SKM-1 (cell line): ENCODE measurements around the gene FBXO3.

Source experiments
- DNase-seq: peaks from one replicate; lab custom pipeline; 2025; ENCODE audit not compliant: unreplicated experiment; lab: John Stamatoyannopoulos, UW

Gene FBXO3

DNA sequence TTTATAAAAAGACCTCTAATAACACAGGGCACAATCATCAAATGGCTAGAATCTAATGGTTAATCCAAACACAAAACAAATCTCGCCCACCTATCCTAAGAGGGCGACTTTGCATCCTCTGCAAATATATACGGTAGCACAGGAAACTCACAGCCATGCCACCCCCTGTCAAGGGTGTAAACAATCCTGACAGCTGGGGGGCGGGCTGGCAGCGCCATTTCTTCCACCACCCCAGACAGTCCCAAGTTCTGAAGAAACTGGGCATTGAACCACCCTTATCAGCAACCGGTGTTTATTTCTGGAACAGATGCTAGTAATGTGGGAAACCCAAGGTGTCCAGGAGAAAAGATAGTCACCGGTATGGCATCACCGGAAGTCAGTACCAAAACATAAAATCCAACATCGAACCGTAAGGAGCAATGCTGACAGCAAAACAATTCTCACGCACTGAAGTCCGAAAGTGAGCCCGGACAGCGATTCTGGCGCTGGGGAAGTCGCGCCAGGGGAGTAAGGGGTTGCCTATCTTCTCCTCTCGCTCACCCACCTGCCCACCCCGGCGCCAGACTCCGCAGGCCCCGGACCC is 825 bp downstream of the FBXO3 start:
- DNase-seq, result no peak

DNA sequence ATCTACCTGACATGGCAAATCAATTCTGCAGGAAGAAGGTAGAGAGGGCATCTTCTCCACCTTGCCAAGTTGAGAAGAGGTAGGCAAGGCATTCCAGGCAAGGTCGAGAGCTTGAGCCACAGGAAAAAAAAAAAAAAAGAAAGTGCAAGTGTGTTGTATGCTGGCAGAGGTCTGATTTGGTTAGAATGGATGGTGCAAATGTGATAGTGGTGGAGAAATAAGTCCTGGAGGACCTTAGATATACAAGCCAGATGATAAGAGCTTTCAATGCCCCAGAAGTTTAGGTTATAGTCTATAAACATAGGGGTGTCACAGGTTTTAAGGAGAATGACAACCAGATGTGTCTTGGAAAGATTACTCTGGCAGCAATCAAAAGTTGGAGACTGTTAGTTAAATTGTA is 1.4 kb downstream of the FBXO3 start:
- DNase-seq, result no peak

DNA sequence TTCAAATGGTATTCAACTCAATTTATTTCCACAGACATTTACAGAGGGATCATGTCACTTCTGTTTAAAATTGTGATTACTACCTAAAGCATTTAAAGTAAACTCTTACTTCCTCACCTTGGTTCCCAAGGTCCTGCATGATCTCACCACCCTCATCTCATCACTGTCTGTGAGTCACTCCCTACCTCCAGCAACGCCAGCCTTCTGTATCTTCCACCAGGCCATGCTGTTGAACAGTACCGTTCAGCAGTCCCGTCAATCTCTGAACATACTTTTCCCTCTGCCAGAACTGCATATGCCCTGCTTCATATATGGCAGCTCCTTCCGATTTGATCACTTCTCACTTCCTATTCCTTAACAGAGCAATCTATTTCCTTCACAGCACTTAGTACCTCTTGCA is 2.0 kb downstream of the FBXO3 start:
- no peak for DNase-seq

DNA sequence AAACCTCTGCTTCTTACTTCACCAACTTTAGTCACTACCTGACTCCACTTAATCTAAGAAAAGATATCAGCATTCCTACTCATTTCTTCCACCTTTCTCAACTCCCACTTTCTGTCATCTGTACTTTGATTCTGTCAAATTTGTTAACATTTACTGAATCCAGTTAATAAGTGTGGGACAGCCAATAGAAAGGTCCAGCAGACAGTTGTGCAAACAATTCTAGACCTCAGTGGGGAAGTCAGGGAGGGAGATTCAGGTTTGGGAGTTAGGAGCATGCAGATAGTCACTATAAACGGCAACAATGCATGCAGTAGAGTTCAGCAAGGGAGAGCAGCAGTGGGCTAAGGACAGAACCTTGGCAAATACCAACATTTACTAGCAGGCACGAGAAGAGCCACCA is 4.1 kb downstream of the FBXO3 start:
- DNase-seq, result no peak

DNA sequence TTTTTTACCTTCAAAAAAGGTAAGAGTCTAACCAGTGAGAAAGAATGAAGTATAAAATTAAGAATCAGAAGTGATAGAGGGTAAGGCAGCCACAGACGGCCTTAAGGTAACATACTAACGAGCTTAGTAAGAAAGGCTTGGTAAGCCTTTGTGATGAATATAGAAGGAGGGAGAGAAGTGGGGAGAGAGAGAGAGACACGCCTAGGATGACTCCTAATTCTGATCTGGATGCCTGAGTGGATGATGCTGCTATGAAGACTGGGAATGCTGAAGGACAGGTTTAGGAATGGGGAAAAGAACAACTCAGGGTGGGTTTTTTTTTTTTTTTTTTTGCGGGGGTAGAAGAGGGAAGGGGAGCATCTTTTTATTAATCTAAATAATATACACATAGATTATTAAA is 4.8 kb downstream of the FBXO3 start:
- DNase-seq, result no peak

DNA sequence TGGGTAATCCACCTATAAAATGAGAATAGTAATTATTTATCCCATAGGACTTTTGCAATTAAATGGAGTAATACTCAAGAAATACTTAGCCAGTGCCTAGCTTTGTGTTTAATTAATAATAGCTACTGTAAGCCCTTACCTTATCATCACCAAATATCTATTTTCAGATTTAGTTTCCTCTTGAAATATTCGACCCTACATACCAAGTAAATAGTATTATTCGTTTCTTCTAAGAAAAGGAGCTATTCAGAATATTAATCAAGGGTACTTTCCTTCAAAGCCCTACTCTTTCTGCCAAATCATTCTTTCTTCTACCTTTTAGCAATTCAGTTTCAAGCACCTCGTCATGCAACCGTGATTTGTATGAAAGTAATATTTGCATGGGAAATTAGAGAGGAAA is 6.7 kb downstream of the FBXO3 start:
- no peak for DNase-seq

DNA sequence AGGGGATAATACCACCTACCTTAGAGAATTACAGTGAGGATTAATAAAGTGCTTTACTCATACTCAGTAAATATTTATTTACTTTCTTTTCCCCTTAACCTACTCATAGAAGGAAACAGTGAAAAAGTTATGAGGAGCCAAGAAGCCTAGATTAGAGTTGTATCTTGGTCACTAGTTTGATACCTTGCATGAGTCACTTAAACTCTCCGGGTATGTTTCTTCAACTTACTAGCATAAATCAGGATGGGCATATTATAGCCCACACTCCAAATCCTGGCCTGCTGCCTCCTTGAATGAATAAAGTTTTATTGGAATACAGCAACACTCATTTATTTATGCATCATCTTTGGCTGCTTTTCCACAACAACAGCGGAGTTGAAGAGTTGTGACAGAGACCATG is 8.2 kb downstream of the FBXO3 start:
- no peak for DNase-seq

DNA sequence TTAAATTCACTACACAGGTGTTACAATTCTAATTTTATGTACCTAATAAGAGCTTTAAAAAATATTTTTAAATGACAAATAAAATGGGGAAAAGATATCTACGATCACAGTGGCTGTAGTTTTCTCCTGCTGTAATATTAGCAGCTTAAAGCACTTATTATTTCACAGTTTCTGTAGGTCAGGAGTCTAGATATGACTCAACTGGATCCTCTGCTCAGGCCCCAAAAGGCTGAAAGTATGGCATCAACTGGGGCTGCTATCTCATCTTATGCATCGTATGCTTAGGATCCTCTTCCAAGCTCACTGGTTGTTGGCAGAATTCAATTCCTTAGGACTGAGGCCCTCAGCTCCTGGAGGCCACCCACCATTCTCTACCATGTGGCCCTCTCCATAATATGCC is 12.8 kb downstream of the FBXO3 start:
- no peak for DNase-seq

DNA sequence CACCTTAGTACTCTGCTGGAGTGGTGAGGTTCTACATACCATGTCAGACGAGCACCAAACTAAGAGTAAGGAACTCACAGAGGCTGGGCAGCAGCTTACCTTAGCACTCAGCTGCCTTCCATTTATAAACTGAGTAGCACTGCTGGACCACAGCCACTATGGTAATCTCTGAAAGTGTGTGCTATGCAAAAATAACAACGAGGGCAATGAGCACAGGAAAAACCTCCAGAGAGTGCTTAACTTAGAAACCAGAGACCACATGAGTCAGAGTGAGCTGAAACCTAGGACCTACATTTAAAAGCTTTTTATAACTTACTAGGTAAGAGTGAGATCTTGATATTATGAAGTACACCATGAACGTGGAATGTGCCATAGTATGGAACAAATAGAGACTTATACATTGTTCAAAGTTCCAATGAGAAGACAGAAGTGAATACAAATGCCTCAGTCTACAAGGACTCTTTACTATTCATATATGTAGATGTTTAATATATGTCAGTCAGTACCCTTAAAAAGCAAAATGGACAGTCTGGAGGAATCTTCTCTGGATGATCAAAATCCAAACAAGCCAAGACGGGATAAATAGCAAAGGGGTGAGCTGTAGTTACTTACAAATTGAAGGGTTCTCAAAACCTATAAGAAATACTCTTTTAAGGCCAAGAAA is 20.9 kb downstream of the FBXO3 start:
- DNase-seq, result no peak

DNA sequence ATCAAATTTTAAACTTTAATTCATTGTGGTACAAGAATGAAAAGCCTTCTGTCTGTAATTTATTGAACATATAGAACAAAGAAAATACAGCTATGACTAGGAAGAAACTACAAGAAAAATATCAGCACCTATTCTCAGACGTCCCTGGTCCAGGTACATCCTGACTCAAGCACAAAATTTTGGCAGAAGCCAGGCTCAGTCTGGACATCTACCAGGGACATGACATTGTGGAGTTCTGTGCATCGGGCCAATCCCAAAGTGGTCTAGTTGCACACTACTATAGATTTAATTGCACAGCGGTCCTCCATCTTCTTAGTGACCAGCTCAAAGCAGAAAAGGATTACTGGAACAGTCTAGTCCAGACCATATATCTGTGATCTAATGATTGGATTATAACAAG is 22.4 kb downstream of the FBXO3 start:
- no peak for DNase-seq

DNA sequence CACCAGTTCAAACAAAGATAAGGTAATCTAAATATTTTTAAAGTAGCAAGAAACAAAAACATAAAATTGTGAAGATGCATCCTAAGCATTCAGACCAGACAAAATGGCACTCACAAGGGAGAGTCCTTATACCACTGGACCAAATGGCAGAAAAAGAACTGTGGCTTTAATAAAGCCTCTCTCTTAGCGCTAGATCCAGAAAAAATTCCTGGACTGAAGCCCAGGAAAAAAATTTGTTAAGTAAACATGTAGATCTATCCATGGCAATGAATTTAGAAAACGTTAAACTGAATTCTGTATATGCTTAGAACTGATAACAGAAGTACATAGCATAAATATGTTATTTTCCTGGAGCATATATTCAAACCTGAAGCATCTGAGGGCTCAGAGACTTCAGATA is 26.3 kb downstream of the FBXO3 start:
- no peak for DNase-seq

DNA sequence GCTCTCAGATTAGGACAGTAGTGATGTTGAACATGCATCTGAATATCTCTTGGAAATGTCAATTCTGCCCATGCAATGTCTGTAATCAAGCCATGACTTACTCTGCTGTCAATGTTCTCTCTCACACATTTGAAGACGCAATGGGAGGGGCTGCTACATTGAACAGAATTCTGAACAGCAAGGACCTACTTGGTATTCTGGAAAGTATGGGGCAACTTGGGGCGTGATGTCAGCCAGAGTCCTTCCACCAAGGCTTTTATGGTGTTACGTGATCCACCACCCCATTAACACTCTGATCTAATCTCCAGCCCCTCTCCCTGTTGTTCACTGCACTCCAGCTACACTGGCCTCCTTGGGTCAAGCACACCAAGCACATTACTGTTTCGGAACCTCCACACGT is 31.0 kb downstream of the FBXO3 start:
- DNase-seq, result no peak

DNA sequence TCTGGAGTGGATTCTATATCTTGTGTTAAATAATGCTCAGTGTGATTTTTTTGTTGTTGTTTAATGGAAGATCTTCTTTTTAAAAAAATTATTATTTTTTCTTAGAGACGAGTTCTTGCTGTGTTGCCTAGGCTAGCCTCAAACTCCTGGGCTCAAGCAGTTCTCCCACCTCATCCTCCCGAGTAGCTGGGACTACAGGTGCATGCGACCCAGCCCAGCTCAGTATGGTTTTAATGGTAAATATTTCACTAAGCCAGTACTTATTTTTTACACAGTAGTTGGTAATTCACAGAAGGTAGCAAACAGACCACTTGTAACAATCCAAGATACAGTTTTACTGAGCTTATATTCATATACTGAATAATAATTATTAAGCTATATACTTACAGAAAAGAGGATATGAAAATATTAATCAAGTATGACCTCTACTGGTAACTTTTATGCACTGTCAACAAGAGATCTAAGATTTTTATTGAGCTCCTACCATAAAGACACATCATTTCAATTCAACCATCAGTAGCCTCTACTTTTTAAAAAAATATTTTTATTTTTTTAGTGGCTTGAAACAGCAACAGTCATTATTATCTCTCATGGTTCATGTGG is 32.0 kb downstream of the FBXO3 start:
- no peak for DNase-seq

DNA sequence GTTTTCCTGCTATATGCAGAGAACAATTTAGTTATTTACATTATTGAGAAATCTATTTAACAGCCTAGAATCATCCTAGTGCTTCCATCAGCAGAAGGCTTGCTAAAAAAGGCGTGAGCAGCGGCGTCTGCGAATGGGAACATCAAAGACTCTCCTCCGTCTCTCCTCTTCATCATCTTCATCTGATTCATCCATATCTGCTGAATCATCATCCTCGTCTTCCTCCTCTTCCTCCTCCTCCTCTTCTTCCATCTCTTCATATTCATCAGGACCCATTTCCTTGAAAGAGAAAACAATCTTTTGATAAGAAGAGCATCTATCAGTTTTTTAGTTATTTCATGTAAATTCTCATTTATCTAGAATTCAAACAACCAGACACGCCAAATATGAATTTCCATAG is 32.5 kb downstream of the FBXO3 start:
- no peak for DNase-seq

DNA sequence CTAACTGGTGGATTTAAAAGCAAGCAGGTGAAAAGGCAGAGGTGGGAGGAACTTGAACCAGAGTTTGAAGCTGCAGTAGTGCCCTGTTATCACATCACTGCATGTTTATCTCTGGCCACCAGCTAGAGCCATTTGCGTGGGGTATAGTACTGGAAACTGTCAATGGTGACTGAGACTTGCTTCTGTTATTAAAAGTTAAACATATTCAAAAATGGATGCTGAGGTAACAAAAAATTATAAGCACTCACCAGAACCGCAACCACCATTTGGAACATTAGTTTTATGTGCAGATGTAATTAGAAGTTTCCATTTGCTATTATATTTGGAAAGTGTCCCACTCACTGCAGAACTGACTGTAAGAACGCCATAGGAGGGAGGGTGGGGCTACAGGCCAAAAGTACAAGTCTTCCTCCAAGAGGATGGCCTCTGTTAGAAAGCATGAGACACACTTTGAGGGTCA is 36.9 kb downstream of the FBXO3 start:
- DNase-seq, result no peak

DNA sequence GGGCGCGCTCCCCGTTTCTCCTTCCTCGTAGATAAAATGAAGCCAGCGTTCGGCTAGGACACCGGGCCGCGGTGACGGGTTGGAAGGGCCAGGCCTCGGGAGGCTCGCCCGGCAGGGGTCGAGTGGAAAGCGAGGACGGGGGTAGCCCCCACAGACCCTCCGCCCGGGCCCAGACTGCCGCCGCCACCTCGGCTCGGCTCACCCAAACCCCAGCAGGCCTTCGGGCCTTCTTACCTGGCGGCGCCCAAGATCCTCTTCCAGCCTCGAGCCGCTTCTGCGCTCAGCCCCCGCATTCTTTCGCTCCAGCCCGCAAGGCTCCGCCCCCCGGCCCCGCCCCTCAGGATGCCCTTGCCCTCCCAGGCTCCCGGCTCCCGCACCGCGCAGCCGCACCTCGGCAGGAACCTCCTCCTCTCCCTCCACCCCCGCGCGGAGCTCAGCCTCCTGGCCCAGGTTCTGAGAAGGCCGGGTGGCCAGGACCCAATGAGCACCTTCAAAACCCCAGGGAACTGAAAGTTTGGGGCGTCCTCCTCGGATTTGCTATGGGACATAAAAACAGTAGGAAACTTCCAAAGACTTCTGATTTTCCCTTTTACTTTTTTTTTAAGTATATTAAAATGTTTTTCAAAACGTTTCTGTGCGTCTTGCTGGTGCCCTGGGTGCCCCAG is 38.0 kb downstream of the FBXO3 start, which contains the start of gene CD59:
CD59 (minus strand) TSS at position 276 of the 665 bp plus-strand sequence. CDS start 13,978 bp downstream, outside the sequence.
- DNase-seq, result peak; percentile 75

DNA sequence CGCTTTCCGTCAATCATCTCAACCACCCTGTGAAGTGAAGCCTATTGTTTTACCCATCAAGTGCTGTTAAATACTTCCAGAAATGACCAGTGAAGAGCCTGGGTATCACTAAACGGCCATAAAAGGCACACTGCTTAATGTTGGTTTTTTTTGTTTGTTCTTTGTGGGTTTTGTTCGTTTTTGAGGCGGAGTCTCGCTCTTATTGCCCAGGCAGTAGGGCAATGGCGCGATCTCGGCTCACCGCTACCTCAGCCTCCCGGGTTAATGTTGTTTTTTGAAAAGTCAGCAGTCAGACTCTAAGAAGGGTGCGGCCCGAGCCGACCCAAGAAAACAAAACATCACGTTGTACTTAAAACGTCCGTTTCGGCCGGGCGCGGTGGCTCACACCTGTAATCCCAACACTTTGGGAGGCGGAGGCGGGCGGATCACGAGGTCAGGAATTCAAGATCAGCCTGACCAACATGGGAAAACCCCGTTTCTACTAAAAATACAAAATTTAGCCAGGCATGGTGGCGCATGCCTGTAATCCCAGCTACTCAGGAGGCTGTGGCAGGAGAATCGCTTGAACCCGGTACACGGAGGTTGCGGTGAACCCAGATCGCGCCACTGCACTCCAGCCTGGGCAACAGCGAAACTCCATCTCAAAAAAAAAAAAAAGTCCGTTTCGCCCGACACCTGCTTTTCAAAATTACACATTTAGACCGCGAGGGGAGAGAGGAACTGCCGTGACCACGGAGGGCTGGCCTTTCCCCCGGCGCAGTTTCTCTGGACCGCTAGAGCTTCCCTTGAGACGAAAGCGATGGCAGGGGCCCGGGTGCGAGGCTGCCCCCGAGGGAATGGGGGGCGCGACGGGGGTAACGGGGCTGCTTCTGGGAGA is 38.8 kb downstream of the FBXO3 start:
- peak; percentile 39 for DNase-seq

DNA sequence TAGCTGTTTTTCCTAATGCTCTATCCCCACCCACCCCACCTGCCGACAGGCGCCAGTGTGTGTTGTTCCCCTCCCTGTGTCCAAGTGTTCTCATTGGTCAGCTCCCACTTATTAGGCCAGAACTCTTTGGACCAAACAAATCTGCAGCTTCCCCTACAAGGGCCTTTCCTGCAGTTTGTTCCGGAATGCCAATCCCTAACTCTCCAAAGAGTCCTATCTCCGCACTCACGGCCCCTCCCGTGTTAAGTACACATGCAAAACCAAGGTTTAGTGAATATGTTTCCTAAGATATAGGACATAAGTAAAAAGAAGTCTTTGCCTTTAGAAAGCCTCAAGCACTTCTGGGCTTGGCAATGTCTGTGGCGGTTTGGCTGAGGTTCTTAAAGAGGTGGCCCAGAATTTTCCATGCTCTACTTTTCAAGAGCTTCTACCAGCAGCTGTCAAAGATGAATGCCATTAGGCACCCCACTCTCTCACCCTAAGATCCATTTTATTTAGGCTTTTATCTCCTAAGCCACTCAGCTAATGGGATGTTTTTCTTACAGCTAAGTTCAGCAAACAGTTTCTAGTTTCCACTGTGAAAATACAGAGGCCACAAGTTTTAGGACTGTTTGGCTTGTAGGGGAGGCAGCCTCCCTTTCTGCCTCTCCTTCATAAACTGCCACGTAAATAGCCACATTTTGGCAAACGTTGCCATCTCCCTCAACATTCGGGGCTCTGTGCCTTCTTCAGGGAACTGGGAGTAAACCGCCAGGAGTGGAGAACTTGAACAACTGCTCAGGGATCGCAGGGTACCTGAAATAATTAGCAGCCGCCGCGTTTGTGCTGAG is 39.7 kb downstream of the FBXO3 start:
- no peak for DNase-seq

DNA sequence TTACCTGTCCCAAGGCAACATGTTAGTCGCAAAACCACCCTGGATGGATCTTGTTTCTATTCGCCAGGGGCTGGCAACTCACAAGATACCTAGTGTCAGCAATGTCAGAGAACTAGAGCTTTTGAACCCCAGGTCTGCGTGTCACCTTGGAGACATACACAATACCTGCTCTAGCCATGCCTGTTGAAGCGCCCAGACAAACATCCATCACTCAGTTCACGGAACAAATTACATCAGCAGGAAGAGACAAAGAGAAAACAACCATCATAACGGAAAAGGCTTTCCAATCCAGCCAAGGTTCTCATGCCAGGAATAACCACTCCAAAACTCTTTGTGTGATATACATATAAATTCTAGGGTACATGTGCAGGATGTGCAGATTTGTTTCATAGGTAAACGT is 40.3 kb downstream of the FBXO3 start:
- no peak for DNase-seq
